Measurements from ENCODE around the gene MVP.

DNA sequence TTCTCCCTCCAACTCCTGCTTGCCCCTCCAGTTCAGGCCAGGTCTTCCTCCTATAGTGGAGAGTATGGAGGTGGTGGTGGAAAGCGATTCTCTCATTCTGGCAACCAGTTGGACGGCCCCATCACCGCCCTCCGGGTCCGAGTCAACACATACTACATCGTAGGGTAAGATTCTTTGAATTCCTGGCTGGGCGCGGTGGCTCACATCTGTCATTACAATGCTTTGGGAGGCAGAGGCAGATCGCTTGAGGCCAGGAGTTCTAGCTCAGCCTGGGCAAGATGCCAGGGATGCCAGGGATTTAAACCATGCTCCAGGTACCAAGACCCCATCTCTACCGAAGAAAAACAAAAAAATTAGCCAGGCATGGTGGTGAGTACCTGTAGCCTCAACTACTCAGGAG lies 40.8 kb upstream of the MVP start:
- TF ChIP-seq, protein P1, sequence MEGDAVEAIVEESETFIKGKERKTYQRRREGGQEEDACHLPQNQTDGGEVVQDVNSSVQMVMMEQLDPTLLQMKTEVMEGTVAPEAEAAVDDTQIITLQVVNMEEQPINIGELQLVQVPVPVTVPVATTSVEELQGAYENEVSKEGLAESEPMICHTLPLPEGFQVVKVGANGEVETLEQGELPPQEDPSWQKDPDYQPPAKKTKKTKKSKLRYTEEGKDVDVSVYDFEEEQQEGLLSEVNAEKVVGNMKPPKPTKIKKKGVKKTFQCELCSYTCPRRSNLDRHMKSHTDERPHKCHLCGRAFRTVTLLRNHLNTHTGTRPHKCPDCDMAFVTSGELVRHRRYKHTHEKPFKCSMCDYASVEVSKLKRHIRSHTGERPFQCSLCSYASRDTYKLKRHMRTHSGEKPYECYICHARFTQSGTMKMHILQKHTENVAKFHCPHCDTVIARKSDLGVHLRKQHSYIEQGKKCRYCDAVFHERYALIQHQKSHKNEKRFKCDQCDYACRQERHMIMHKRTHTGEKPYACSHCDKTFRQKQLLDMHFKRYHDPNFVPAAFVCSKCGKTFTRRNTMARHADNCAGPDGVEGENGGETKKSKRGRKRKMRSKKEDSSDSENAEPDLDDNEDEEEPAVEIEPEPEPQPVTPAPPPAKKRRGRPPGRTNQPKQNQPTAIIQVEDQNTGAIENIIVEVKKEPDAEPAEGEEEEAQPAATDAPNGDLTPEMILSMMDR (IDR thresholded peaks at IDR 0.05), result no peak
- TF ChIP-seq POLR2A (IDR thresholded peaks at IDR 0.05), result no peak
